Measurements from ENCODE around the gene SCAF1.

The SCAF1 gene

GRCh38 chr19:49687566-49688316 lies 45.7 kb downstream of the SCAF1 start:
- no peaks in the 10 kb centered on the region for H3K9me3 ChIP-seq (ENCODE audit: control insufficient read depth in 2 of 2, low read length in 2 of 2)
- H3K27ac ChIP-seq (ENCODE audit: low read length) = no peak overlapping the region
- no peak overlapping the region for H3K9ac ChIP-seq (ENCODE audit: low read length in 2 of 2)
- peaks cover 10 to 22% of the 10 kb centered on the region in 2 donors for H3K27me3 ChIP-seq (ENCODE audit: control insufficient read depth in 1 of 2, insufficient read depth in 2 of 2, low read length in 2 of 2)
- H3K4me3 ChIP-seq (ENCODE audit: low read length in 2 of 2) = no peak overlapping the region
- H3K4me1 ChIP-seq (ENCODE audit: control insufficient read depth, insufficient read depth, low read length) = peaks cover 25% of the 10 kb centered on the region
- H3K36me3 ChIP-seq (ENCODE audit: control insufficient read depth in 2 of 2, insufficient read depth in 2 of 2, low read length in 2 of 2) = peaks cover 28 to 37% of the 10 kb centered on the region in 2 donors

GRCh38 chr19:49688531-49689132 lies 46.6 kb downstream of the SCAF1 start:
- Histone ChIP-seq H3K4me3 (ENCODE audit: low read length in 2 of 2) (peak overlapping the region in 1 of 2 donors; percentile 79), H3K27ac (ENCODE audit: low read length) (no peak overlapping the region), H3K9me3 (ENCODE audit: control insufficient read depth in 2 of 2, low read length in 2 of 2) (no peaks in the 10 kb centered on the region), H3K4me1 (ENCODE audit: control insufficient read depth, insufficient read depth, low read length) (peaks cover 25% of the 10 kb centered on the region), H3K9ac (ENCODE audit: low read length in 2 of 2) (no peak overlapping the region), H3K36me3 (ENCODE audit: control insufficient read depth in 2 of 2, insufficient read depth in 2 of 2, low read length in 2 of 2) (peaks cover 27 to 31% of the 10 kb centered on the region in 2 donors), H3K27me3 (ENCODE audit: control insufficient read depth in 1 of 2, insufficient read depth in 2 of 2, low read length in 2 of 2) (peaks cover 10 to 22% of the 10 kb centered on the region in 2 donors)

GRCh38 chr19:49689133-49690078 lies 47.4 kb downstream of the SCAF1 start, which contains the start of gene ADM5:
Gene ADM5 (plus strand): TSS chr19:49689594. CDS start chr19:49689838, 244 bp downstream.
- Histone ChIP-seq H3K27me3 (ENCODE audit: control insufficient read depth in 1 of 2, insufficient read depth in 2 of 2, low read length in 2 of 2) (peaks cover 10 to 22% of the 10 kb centered on the region in 2 donors), H3K4me1 (ENCODE audit: control insufficient read depth, insufficient read depth, low read length) (peaks cover 25% of the 10 kb centered on the region), H3K4me3 (ENCODE audit: low read length in 2 of 2) (peak within 1 kb of the TSS; percentile 65 to 79), H3K9me3 (ENCODE audit: control insufficient read depth in 2 of 2, low read length in 2 of 2) (no peaks in the 10 kb centered on the region), H3K9ac (ENCODE audit: low read length in 2 of 2) (peak within 1 kb of the TSS; percentile 35 to 51), H3K27ac (ENCODE audit: low read length) (peak within 1 kb of the TSS; percentile 31), H3K36me3 (ENCODE audit: control insufficient read depth in 2 of 2, insufficient read depth in 2 of 2, low read length in 2 of 2) (peaks cover 19 to 24% of the 10 kb centered on the region in 2 donors)

- Histone ChIP-seq H3K27me3 (ENCODE audit: control insufficient read depth in 1 of 2, insufficient read depth in 2 of 2, low read length in 2 of 2) (peaks cover 10 to 22% of the 10 kb centered on the region in 2 donors), H3K27ac (ENCODE audit: low read length) (peak overlapping the region; percentile 31), H3K36me3 (ENCODE audit: control insufficient read depth in 2 of 2, insufficient read depth in 2 of 2, low read length in 2 of 2) (peaks cover 13 to 17% of the 10 kb centered on the region in 2 donors), H3K4me3 (ENCODE audit: low read length in 2 of 2) (peak overlapping the region; percentile 65 to 79), H3K9me3 (ENCODE audit: control insufficient read depth in 2 of 2, low read length in 2 of 2) (no peaks in the 10 kb centered on the region), H3K9ac (ENCODE audit: low read length in 2 of 2) (peak overlapping the region; percentile 35 to 51), H3K4me1 (ENCODE audit: control insufficient read depth, insufficient read depth, low read length) (peaks cover 25% of the 10 kb centered on the region)
Measured at GRCh38 chr19:49690079-49690655, 48.2 kb downstream of the SCAF1 start.

GRCh38 chr19:49690656-49691242 lies 48.7 kb downstream of the SCAF1 start, which contains the start of gene CPT1C:
Gene CPT1C (plus strand): TSS chr19:49691116. CDS start chr19:49692253, 1,137 bp downstream.
- Histone ChIP-seq H3K9me3 (ENCODE audit: control insufficient read depth in 2 of 2, low read length in 2 of 2) (no peaks in the 10 kb centered on the region), H3K27ac (ENCODE audit: low read length) (peak within 1 kb of the TSS; percentile 31), H3K4me1 (ENCODE audit: control insufficient read depth, insufficient read depth, low read length) (peaks cover 25% of the 10 kb centered on the region), H3K36me3 (ENCODE audit: control insufficient read depth in 2 of 2, insufficient read depth in 2 of 2, low read length in 2 of 2) (peaks cover 8 to 12% of the 10 kb centered on the region in 2 donors), H3K4me3 (ENCODE audit: low read length in 2 of 2) (peak within 1 kb of the TSS; percentile 65 to 79), H3K9ac (ENCODE audit: low read length in 2 of 2) (peak within 1 kb of the TSS; percentile 35 to 51), H3K27me3 (ENCODE audit: control insufficient read depth in 1 of 2, insufficient read depth in 2 of 2, low read length in 2 of 2) (peaks cover 10 to 22% of the 10 kb centered on the region in 2 donors)

- H3K27me3 ChIP-seq (ENCODE audit: control insufficient read depth in 1 of 2, insufficient read depth in 2 of 2, low read length in 2 of 2) = peaks cover 10 to 22% of the 10 kb centered on the region in 2 donors
- H3K27ac ChIP-seq (ENCODE audit: low read length) = no peak overlapping the region
- H3K4me1 ChIP-seq (ENCODE audit: control insufficient read depth, insufficient read depth, low read length) = peaks cover 25% of the 10 kb centered on the region
- H3K4me3 ChIP-seq (ENCODE audit: low read length in 2 of 2) = peak overlapping the region; percentile 65 to 79
- peaks cover 4 to 5% of the 10 kb centered on the region in 2 donors for H3K36me3 ChIP-seq (ENCODE audit: control insufficient read depth in 2 of 2, insufficient read depth in 2 of 2, low read length in 2 of 2)
- H3K9ac ChIP-seq (ENCODE audit: low read length in 2 of 2) = no peak overlapping the region
- H3K9me3 ChIP-seq (ENCODE audit: control insufficient read depth in 2 of 2, low read length in 2 of 2) = no peaks in the 10 kb centered on the region
Measured at GRCh38 chr19:49691243-49692146, 49.5 kb downstream of the SCAF1 start.

- Histone ChIP-seq H3K4me1 (ENCODE audit: control insufficient read depth, insufficient read depth, low read length) (peaks cover 25% of the 10 kb centered on the region), H3K9me3 (ENCODE audit: control insufficient read depth in 2 of 2, low read length in 2 of 2) (no peaks in the 10 kb centered on the region), H3K4me3 (ENCODE audit: low read length in 2 of 2) (no peak overlapping the region)
Measured at GRCh38 chr19:49692147-49692506, 50.1 kb downstream of the SCAF1 start.

GRCh38 chr19:49696115-49696514 lies 54.1 kb downstream of the SCAF1 start:
- Histone ChIP-seq H3K9ac (ENCODE audit: low read length in 2 of 2) (no peak overlapping the region), H3K9me3 (ENCODE audit: control insufficient read depth in 2 of 2, low read length in 2 of 2) (no peaks in the 10 kb centered on the region), H3K4me1 (ENCODE audit: control insufficient read depth, insufficient read depth, low read length) (peaks cover 7% of the 10 kb centered on the region), H3K27me3 (ENCODE audit: control insufficient read depth in 1 of 2, insufficient read depth in 2 of 2, low read length in 2 of 2) (peaks cover 0 to 2% of the 10 kb centered on the region in 2 donors), H3K27ac (ENCODE audit: low read length) (no peak overlapping the region), H3K36me3 (ENCODE audit: control insufficient read depth in 2 of 2, insufficient read depth in 2 of 2, low read length in 2 of 2) (no peaks in the 10 kb centered on the region), H3K4me3 (ENCODE audit: low read length in 2 of 2) (no peak overlapping the region)

More at GRCh38 chr19:49692147-49692506, 50.1 kb downstream of the SCAF1 start:
- Histone ChIP-seq H3K36me3 (ENCODE audit: control insufficient read depth in 2 of 2, insufficient read depth in 2 of 2, low read length in 2 of 2) (peaks cover under 1 to 5% of the 10 kb centered on the region in 2 donors), H3K27me3 (ENCODE audit: control insufficient read depth in 1 of 2, insufficient read depth in 2 of 2, low read length in 2 of 2) (peaks cover 10 to 22% of the 10 kb centered on the region in 2 donors), H3K27ac (ENCODE audit: low read length) (no peak overlapping the region), H3K9ac (ENCODE audit: low read length in 2 of 2) (no peak overlapping the region)

- no peaks in the 10 kb centered on the region for H3K27me3 ChIP-seq (ENCODE audit: control insufficient read depth in 1 of 2, insufficient read depth in 2 of 2, low read length in 2 of 2)
Measured at GRCh38 chr19:49696865-49697264, 54.9 kb downstream of the SCAF1 start.

More at GRCh38 chr19:49696865-49697264, 54.9 kb downstream of the SCAF1 start:
- Histone ChIP-seq H3K4me1 (ENCODE audit: control insufficient read depth, insufficient read depth, low read length) (no peaks in the 10 kb centered on the region), H3K4me3 (ENCODE audit: low read length in 2 of 2) (no peak overlapping the region), H3K9ac (ENCODE audit: low read length in 2 of 2) (no peak overlapping the region), H3K27ac (ENCODE audit: low read length) (no peak overlapping the region), H3K9me3 (ENCODE audit: control insufficient read depth in 2 of 2, low read length in 2 of 2) (no peaks in the 10 kb centered on the region), H3K36me3 (ENCODE audit: control insufficient read depth in 2 of 2, insufficient read depth in 2 of 2, low read length in 2 of 2) (no peaks in the 10 kb centered on the region)

All from stomach smooth muscle (tissue), 2 donors.